GM12873 (cell line): Measurements from ENCODE around the gene ZNF362.

Source experiments
- CTCF ChIP-seq: IDR thresholded peaks from 2 replicates; pipeline ENCODE4 v1.5.1; 2012; ENCODE audit warnings: low read depth, mild to moderate bottlenecking, moderate library complexity, low read length, control low read depth; ENCODE audit not compliant: insufficient read depth; ENCODE audit errors: missing control alignments

ZNF362 gene

GRCh38 chr1:33256471-33257206, at the start of gene ZNF362:
TSS of gene ZNF362 (plus strand) at chr1:33256492. CDS start at chr1:33270575, 14,083 bp downstream.
- peak; percentile 15 for TF ChIP-seq CTCF

GRCh38 chr1:33211972-33212371, 44.3 kb upstream of the ZNF362 start:
- TF ChIP-seq CTCF, result no peak

GRCh38 chr1:33219886-33220661, 36.2 kb upstream of the ZNF362 start:
- TF ChIP-seq CTCF, result no peak

- TF ChIP-seq CTCF, result no peak
Observed at GRCh38 chr1:33220676-33221384, 35.5 kb upstream of the ZNF362 start.

- TF ChIP-seq CTCF, result no peak
Observed at GRCh38 chr1:33221385-33221758, 34.9 kb upstream of the ZNF362 start.

GRCh38 chr1:33222381-33222780, 33.9 kb upstream of the ZNF362 start:
- no peak for TF ChIP-seq CTCF

GRCh38 chr1:33224166-33224707, 32.1 kb upstream of the ZNF362 start:
- TF ChIP-seq CTCF, result no peak
